Measurements from ENCODE around the gene NOP14.

The NOP14 gene

DNA sequence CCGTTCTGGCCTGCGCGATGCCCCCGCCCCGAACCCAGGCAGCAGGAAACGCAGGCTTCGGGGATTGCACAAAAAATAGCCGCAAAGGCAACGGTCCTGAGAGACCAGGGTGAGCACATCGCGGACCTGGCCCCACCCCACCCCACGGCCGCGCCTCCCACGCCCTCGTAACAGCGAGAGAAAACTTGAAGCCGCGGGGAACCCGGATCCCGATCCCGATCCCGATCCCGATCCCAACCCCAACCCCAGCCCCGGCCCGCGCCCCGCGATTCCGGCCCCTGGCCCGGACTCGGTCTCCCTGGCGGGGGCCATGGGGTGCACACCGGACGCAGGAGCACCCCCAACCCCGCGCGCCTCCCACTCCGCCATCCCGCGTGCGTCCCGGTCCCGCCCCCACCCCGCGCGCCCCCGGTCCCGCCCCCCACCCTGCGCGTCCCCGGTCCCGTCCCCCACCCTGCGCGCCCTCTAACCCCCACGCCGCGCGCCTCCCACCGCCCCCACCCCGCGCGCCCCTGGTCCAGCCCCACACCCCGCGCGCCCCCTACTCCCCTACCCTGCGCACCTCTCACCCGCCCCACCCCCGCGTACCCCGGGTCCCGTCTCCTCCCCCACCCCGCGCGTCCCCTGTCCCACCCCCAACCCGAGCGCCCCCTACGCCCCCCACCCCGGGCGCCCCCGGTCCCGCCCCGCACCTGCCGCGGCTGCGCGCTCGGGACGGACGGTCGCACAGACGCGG is 29.0 kb downstream of the NOP14 start:
- Histone ChIP-seq H3K4me3 (ENCODE audit: low read depth, low read length) (peak overlapping the region; percentile 94), H3K4me1 (ENCODE audit: control insufficient read depth, insufficient read depth, low read length) (peaks cover 11% of the 10 kb centered on the region), H3K27me3 (ENCODE audit: control insufficient read depth, insufficient read depth, low read length) (no peaks in the 10 kb centered on the region)

DNA sequence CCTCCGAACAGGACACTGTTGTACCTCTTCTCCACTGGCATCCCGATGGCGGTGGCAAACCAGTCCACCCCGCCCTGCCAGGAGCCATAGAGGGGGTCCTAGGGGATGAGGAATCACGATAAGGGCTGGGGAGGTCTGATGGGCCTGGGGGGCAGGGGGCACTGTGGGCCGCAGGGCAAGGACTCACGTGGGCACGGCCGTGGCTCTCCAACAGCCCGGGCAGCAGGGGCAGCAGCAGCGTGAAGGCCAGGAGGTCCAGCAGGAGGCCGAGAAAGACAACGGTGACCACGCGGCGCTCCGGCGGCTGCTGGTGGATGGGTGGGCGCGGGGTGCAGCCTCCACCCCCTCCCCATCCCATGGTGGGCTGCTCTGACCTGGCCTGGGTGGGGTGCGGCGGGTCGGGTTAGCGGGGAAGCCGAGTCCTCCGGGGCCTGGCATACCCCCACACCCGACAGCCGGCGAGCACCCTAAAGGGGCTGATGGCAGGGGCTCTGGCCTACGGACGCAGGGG is 29.6 kb downstream of the NOP14 start:
- H3K4me1 ChIP-seq (ENCODE audit: control insufficient read depth, insufficient read depth, low read length), result peaks cover 11% of the 10 kb centered on the region
- H3K36me3 ChIP-seq (ENCODE audit: control insufficient read depth, insufficient read depth, low read length), result peaks cover 57% of the 10 kb centered on the region
- H3K27me3 ChIP-seq (ENCODE audit: control insufficient read depth, insufficient read depth, low read length), result no peaks in the 10 kb centered on the region
- H3K9ac ChIP-seq (ENCODE audit: low read depth, low read length), result no peak overlapping the region
- H3K9me3 ChIP-seq (ENCODE audit: control insufficient read depth, insufficient read depth, low read length), result no peaks in the 10 kb centered on the region
- H3K4me3 ChIP-seq (ENCODE audit: low read depth, low read length), result peak overlapping the region; percentile 58
- H3K27ac ChIP-seq (ENCODE audit: low read depth, low read length), result no peak overlapping the region

More for the DNA sequence above, 29.0 kb downstream of the NOP14 start:
- Histone ChIP-seq H3K36me3 (ENCODE audit: control insufficient read depth, insufficient read depth, low read length) (peaks cover 57% of the 10 kb centered on the region), H3K9ac (ENCODE audit: low read depth, low read length) (peak overlapping the region; percentile 80; the same call in 1 of the 2 replicates), H3K9me3 (ENCODE audit: control insufficient read depth, insufficient read depth, low read length) (no peaks in the 10 kb centered on the region), H3K27ac (ENCODE audit: low read depth, low read length) (no peak overlapping the region)

DNA sequence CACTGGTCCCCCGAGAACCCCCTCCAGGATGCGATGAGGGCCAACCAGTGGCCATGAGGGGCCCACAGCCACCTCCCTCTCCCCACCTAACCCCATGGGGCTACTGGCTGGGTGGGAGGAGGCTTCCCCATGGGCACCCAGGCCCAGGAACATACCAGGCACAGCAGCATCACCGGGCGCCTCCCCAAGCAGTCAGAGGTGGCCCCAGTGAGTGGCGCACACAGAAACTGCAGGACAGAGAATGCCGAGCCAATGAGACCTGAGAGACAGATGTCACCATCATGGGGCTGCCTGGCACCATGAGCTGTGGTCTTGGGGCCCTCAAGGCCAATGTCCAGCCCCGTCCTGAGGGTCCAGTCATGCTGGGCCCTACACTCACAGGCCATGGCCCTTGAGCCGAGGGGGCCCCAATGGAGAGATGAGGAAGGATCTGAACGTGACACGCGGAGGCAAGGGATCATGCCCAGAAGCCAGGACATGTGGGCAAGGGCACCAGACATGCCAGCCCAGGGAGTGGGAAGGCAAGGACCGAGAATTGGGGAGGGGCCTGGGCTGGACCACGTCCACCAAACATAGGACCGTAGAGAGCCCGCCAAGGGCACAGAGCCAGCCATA is 30.1 kb downstream of the NOP14 start:
- Histone ChIP-seq H3K9me3 (ENCODE audit: control insufficient read depth, insufficient read depth, low read length) (no peaks in the 10 kb centered on the region), H3K9ac (ENCODE audit: low read depth, low read length) (no peak overlapping the region), H3K36me3 (ENCODE audit: control insufficient read depth, insufficient read depth, low read length) (peaks cover 57% of the 10 kb centered on the region), H3K4me1 (ENCODE audit: control insufficient read depth, insufficient read depth, low read length) (peaks cover 11% of the 10 kb centered on the region), H3K4me3 (ENCODE audit: low read depth, low read length) (0 out of 2 replicates have a peak overlapping the region, but pooled peaks have one; percentile 58), H3K27me3 (ENCODE audit: control insufficient read depth, insufficient read depth, low read length) (no peaks in the 10 kb centered on the region), H3K27ac (ENCODE audit: low read depth, low read length) (no peak overlapping the region)

GRCh38 chr4:2932321-2932950 is 30.8 kb downstream of the NOP14 start:
- no peak overlapping the region for H3K4me3 ChIP-seq (ENCODE audit: low read depth, low read length)
- no peak overlapping the region for H3K9ac ChIP-seq (ENCODE audit: low read depth, low read length)
- peaks cover 11% of the 10 kb centered on the region for H3K4me1 ChIP-seq (ENCODE audit: control insufficient read depth, insufficient read depth, low read length)
- H3K27me3 ChIP-seq (ENCODE audit: control insufficient read depth, insufficient read depth, low read length), result no peaks in the 10 kb centered on the region
- peaks cover 54% of the 10 kb centered on the region for H3K36me3 ChIP-seq (ENCODE audit: control insufficient read depth, insufficient read depth, low read length)
- no peaks in the 10 kb centered on the region for H3K9me3 ChIP-seq (ENCODE audit: control insufficient read depth, insufficient read depth, low read length)
- H3K27ac ChIP-seq (ENCODE audit: low read depth, low read length), result no peak overlapping the region

- Histone ChIP-seq H3K9ac (ENCODE audit: low read depth, low read length) (no peak overlapping the region), H3K9me3 (ENCODE audit: control insufficient read depth, insufficient read depth, low read length) (no peaks in the 10 kb centered on the region), H3K4me3 (ENCODE audit: low read depth, low read length) (no peak overlapping the region), H3K4me1 (ENCODE audit: control insufficient read depth, insufficient read depth, low read length) (peaks cover 8% of the 10 kb centered on the region), H3K27me3 (ENCODE audit: control insufficient read depth, insufficient read depth, low read length) (no peaks in the 10 kb centered on the region), H3K27ac (ENCODE audit: low read depth, low read length) (no peak overlapping the region), H3K36me3 (ENCODE audit: control insufficient read depth, insufficient read depth, low read length) (peaks cover 54% of the 10 kb centered on the region)
These were observed 31.5 kb downstream of the NOP14 start for GRCh38 chr4:2931512-2932301.

- no peaks in the 10 kb centered on the region for H3K27me3 ChIP-seq (ENCODE audit: control insufficient read depth, insufficient read depth, low read length)
- peaks cover 6% of the 10 kb centered on the region for H3K4me1 ChIP-seq (ENCODE audit: control insufficient read depth, insufficient read depth, low read length)
- H3K36me3 ChIP-seq (ENCODE audit: control insufficient read depth, insufficient read depth, low read length), result peaks cover 59% of the 10 kb centered on the region
- no peak overlapping the region for H3K9ac ChIP-seq (ENCODE audit: low read depth, low read length)
- no peaks in the 10 kb centered on the region for H3K9me3 ChIP-seq (ENCODE audit: control insufficient read depth, insufficient read depth, low read length)
- no peak overlapping the region for H3K27ac ChIP-seq (ENCODE audit: low read depth, low read length)
- H3K4me3 ChIP-seq (ENCODE audit: low read depth, low read length), result no peak overlapping the region
These were observed 32.3 kb downstream of the NOP14 start for GRCh38 chr4:2930758-2931511.

- no peak overlapping the region for H3K27ac ChIP-seq (ENCODE audit: low read depth, low read length)
- no peak overlapping the region for H3K9ac ChIP-seq (ENCODE audit: low read depth, low read length)
- no peak overlapping the region for H3K4me3 ChIP-seq (ENCODE audit: low read depth, low read length)
These were observed 33.0 kb downstream of the NOP14 start for GRCh38 chr4:2930135-2930757.

DNA sequence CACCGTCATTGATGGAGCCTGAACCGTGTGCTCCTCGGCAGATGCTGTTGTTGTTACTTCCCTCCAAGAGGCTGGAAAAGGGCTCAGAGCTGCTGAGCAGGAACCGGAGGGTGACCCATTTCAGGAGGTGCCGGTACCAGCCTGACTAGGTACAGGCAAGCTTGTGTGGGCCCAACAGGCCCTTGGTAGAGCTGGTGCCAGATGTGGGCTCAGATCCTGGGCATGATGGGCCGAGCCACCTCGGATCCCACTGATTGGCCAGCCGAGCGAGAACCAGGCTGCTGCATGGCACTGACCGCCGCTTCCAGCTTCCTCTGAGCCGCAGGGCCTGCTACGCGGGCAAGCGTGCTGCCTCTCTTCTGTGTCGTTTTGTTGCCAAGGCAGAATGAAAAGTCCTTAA is 33.7 kb downstream of the NOP14 start:
- H3K9ac ChIP-seq (ENCODE audit: low read depth, low read length), result no peak overlapping the region
- H3K36me3 ChIP-seq (ENCODE audit: control insufficient read depth, insufficient read depth, low read length), result peaks cover 68% of the 10 kb centered on the region
- no peaks in the 10 kb centered on the region for H3K9me3 ChIP-seq (ENCODE audit: control insufficient read depth, insufficient read depth, low read length)
- no peaks in the 10 kb centered on the region; the same call in 1 of the 2 replicates for H3K4me1 ChIP-seq (ENCODE audit: control insufficient read depth, insufficient read depth, low read length)
- no peak overlapping the region for H3K27ac ChIP-seq (ENCODE audit: low read depth, low read length)
- H3K4me3 ChIP-seq (ENCODE audit: low read depth, low read length), result no peak overlapping the region
- H3K27me3 ChIP-seq (ENCODE audit: control insufficient read depth, insufficient read depth, low read length), result no peaks in the 10 kb centered on the region

More at GRCh38 chr4:2930135-2930757, 33.0 kb downstream of the NOP14 start:
- Histone ChIP-seq H3K27me3 (ENCODE audit: control insufficient read depth, insufficient read depth, low read length) (no peaks in the 10 kb centered on the region), H3K36me3 (ENCODE audit: control insufficient read depth, insufficient read depth, low read length) (peaks cover 64% of the 10 kb centered on the region), H3K4me1 (ENCODE audit: control insufficient read depth, insufficient read depth, low read length) (no peaks in the 10 kb centered on the region), H3K9me3 (ENCODE audit: control insufficient read depth, insufficient read depth, low read length) (no peaks in the 10 kb centered on the region)

DNA sequence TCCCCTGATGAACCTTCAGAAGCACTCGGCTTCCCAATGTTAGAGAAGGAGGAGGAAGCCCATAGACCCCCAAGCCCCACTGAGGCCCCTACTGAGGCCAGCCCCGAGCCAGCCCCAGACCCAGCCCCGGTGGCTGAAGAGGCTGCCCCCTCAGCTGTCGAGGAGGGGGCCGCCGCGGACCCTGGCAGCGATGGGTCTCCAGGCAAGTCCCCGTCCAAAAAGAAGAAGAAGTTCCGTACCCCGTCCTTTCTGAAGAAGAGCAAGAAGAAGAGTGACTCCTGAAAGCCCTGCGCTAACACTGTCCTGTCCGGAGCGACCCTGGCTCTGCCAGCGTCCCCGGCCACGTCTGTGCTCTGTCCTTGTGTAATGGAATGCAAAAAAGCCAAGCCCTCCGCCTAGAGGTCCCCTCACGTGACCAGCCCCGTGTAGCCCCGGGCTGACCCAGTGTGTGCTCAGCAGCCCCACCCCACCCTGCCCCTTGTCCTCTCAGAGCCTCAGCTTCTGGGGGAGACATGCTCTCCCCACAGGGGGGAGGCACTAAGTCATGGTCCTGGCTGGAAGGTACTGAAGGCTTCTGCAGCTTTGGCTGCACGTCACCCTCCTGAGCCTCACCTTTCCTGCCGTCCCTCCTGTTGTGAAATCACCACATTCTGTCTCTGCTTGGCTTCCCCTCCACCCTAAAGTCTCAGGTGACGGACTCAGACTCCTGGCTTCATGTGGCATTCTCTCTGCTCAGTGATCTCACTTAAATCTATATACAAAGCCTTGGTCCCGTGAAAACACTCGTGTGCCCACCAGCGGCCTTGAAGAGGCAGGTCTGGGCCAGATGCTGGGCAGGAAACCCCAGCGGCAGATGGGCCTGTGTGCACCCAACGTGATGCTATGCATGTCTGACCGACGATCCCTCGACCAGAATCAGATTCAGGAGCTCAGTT is 34.7 kb downstream of the NOP14 start:
- Histone ChIP-seq H3K27me3 (ENCODE audit: control insufficient read depth, insufficient read depth, low read length) (no peaks in the 10 kb centered on the region), H3K36me3 (ENCODE audit: control insufficient read depth, insufficient read depth, low read length) (peaks cover 76% of the 10 kb centered on the region)

More for the DNA sequence above, 34.7 kb downstream of the NOP14 start:
- Histone ChIP-seq H3K4me3 (ENCODE audit: low read depth, low read length) (no peak overlapping the region), H3K4me1 (ENCODE audit: control insufficient read depth, insufficient read depth, low read length) (peaks cover 6% of the 10 kb centered on the region; the same call in 1 of the 2 replicates), H3K9ac (ENCODE audit: low read depth, low read length) (no peak overlapping the region), H3K9me3 (ENCODE audit: control insufficient read depth, insufficient read depth, low read length) (no peaks in the 10 kb centered on the region), H3K27ac (ENCODE audit: low read depth, low read length) (no peak overlapping the region)

All from HUES48 (cell line).